IPS-20b (cell line): ENCODE data around the gene ASB2.

Source experiments
- H3K27ac ChIP-seq: one replicate; pipeline ENCODE4 v1.5.1; 2013; ENCODE audit warnings: low read length
- H3K27me3 ChIP-seq: 2 replicates; pipeline ENCODE4 v1.6.1; 2013; ENCODE audit warnings: mild to moderate bottlenecking, low read length, inconsistent platforms; ENCODE audit not compliant: insufficient read depth
- H3K36me3 ChIP-seq: 2 replicates; pipeline ENCODE4 v1.6.1; 2013; ENCODE audit warnings: low read depth, mild to moderate bottlenecking, inconsistent platforms, low read length, moderate library complexity; ENCODE audit not compliant: insufficient read depth
- H3K4me1 ChIP-seq: 2 replicates; pipeline ENCODE4 v1.6.1; 2013; ENCODE audit warnings: mild to moderate bottlenecking, control low read depth, inconsistent platforms, low read length, moderate library complexity; ENCODE audit not compliant: insufficient read depth
- H3K4me3 ChIP-seq: 2 replicates; pipeline ENCODE4 v1.5.1; 2013; ENCODE audit warnings: mild to moderate bottlenecking, low read length, inconsistent platforms
- H3K9ac ChIP-seq: 2 replicates; pipeline ENCODE4 v1.6.1; 2013; ENCODE audit warnings: low read depth, mild to moderate bottlenecking, inconsistent platforms, low read length, moderate library complexity
- H3K9me3 ChIP-seq: 2 replicates; pipeline ENCODE4 v1.6.1; 2013; ENCODE audit warnings: mild to moderate bottlenecking, low read depth, low read length, inconsistent platforms; ENCODE audit not compliant: insufficient read depth

Gene ASB2

DNA sequence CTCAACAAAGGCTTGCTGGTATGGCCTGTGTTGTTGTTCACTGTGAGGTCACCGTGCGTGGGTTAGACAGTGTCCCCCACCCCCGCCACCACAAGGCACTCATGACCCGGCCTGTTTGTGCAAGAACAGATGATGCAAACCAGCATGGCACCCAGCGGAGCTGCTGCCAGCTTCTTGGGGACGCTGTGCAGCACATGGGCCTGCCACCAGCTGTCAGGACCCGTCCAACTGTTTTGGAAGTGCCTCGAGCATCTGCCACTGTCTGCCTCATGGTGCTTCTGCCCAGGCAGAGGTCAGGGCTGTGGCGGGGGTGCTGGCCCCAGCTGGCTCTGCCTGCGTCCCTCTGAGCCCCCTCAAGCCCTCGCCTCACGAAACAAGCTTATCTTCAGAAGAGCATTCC lies 1.5 kb downstream of the ASB2 start:
- H3K9me3 ChIP-seq, result no peaks in the 10 kb centered on the region
- H3K36me3 ChIP-seq, result no peaks in the 10 kb centered on the region
- H3K4me3 ChIP-seq, result no peak overlapping the region
- no peaks in the 10 kb centered on the region for H3K27me3 ChIP-seq
- peaks cover 5% of the 10 kb centered on the region; the same call in 1 of the 2 replicates for H3K4me1 ChIP-seq
- no peak overlapping the region for H3K9ac ChIP-seq
- H3K27ac ChIP-seq, result no peak overlapping the region

DNA sequence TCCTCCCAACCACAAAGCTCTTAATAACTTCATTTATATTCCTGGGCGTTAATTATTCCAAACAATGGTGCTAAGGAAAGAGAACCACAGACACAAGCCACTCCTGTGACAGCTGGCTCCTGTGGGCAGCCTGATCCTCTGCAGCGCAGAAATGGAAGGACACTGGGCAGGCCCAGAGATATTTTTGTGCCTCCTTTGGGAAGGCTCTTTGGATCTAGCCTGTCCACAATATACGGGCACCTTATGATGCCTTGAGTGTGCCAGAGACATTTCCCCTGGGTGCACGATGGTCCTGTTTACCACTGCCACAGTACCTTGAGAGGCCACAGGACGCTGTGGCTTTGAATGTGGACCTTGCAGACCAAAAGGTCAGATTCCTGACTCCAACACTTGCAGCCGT lies 2.1 kb downstream of the ASB2 start:
- H3K9ac ChIP-seq, result no peak overlapping the region
- H3K4me3 ChIP-seq, result no peak overlapping the region
- peaks cover 5% of the 10 kb centered on the region; the same call in 1 of the 2 replicates for H3K4me1 ChIP-seq
- H3K27me3 ChIP-seq, result no peaks in the 10 kb centered on the region
- no peaks in the 10 kb centered on the region for H3K36me3 ChIP-seq
- no peak overlapping the region for H3K27ac ChIP-seq
- H3K9me3 ChIP-seq, result no peaks in the 10 kb centered on the region

DNA sequence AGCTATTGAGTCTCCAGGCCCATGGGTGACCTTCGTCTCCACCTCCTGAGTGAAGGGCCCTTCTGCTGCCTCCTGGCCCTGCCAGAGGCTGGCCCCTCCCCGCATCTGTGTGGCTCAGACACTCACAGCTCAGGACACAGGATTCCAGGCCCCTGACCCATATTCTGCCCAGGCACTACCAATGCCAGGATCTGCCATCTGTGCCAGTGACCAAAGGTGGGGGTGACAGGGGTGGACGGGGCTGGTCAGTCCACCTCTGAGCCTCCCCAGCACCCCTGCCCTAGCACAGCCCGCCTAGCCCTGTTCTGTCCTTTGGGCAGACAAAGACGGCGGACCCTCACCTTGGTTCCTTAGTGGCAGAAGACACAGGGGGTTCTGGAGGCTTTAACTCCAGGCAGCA lies 2.8 kb downstream of the ASB2 start:
- H3K4me1 ChIP-seq, result peaks cover 5% of the 10 kb centered on the region; the same call in 1 of the 2 replicates

DNA sequence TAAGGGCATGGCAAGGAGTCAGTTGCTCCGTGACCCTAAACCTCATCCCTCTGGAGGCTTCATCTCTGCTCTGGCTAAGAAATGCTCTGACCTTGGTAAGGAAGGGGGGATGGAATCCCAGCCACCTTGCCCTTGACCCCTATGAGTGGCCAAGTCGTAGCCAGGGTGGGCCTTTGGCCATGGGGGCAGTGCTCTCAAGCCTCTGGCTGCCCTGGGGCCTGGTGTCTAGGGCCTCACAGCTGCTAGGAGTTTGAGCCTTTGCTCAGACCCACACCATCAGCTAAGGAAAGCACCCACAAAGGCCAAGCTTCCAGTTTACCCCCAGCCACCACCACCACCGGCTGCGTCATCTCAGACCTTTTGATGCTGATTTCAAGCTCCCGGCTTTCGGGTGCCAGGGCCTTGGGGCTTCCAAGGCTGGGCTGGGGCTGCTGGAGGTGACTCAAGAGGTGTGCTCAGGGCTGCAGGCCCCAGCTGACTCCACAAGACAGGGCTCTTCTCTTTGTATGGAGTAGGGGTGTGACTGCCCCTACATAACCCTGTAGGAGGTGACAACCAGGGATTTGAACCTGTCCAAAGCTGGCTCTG lies 3.7 kb downstream of the ASB2 start:
- Histone ChIP-seq H3K9me3 (no peaks in the 10 kb centered on the region), H3K4me1 (peaks cover 5% of the 10 kb centered on the region; the same call in 1 of the 2 replicates), H3K27me3 (no peaks in the 10 kb centered on the region), H3K9ac (no peak overlapping the region), H3K36me3 (no peaks in the 10 kb centered on the region), H3K4me3 (no peak overlapping the region), H3K27ac (no peak overlapping the region)

More for the DNA sequence above, 2.8 kb downstream of the ASB2 start:
- no peaks in the 10 kb centered on the region for H3K36me3 ChIP-seq
- H3K4me3 ChIP-seq, result no peak overlapping the region
- no peak overlapping the region for H3K9ac ChIP-seq
- H3K9me3 ChIP-seq, result no peaks in the 10 kb centered on the region
- no peaks in the 10 kb centered on the region for H3K27me3 ChIP-seq
- no peak overlapping the region for H3K27ac ChIP-seq

DNA sequence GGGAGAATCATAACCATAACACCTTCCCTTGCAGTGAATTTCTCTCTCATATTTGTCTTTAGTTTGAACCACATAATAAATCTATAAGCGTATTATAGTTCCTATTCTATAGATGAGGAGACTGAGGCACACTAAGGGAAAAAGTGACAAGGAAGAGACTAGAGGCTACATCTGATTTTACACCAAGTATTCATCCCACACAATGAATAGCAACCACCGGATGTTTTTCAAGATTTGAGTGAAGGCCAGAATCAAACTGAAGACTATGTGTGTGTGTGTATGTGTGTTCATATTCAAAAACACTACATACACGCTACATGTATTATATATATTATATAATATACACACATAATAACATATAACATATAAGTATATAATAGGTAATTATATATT lies 4.7 kb downstream of the ASB2 start:
- Histone ChIP-seq H3K27ac (no peak overlapping the region), H3K36me3 (no peaks in the 10 kb centered on the region), H3K27me3 (no peaks in the 10 kb centered on the region), H3K4me1 (peaks cover 5% of the 10 kb centered on the region; the same call in 1 of the 2 replicates), H3K9ac (no peak overlapping the region), H3K9me3 (no peaks in the 10 kb centered on the region), H3K4me3 (no peak overlapping the region)

DNA sequence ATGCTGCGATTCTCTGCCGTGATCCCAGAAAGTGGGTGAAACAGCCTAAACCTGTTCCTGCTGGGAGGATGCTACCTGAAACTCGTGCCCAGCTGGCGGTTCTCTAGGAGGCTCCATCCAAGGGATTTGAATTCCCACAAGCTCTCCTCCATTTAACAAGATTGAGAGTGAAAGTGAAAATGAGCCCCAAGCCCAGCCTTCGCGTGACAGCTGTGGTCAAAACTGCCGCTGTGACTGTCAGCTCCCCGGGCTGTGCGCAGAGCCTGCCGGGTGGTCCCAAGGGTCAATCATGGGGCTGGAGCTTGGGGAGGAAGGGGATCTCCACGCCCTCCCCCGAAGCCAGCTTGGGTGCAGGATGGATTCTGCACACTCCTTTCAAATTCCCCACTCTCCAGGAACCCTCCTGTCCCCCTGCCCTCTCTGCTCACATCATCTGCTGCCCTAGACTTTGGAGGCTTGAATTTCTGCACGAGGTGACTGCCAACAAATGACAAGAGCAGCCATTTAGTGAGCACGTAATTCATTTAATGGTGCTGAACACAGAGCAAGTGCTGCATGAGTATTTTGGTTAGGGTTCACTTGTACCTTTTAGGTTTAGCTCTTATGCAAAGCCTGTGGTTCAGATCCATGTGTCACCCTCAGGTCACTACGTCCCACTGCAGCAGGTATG lies 5.3 kb downstream of the ASB2 start:
- Histone ChIP-seq H3K4me3 (no peak overlapping the region), H3K4me1 (peaks cover 5% of the 10 kb centered on the region; the same call in 1 of the 2 replicates), H3K27me3 (no peaks in the 10 kb centered on the region), H3K9ac (no peak overlapping the region), H3K9me3 (no peaks in the 10 kb centered on the region), H3K27ac (no peak overlapping the region), H3K36me3 (no peaks in the 10 kb centered on the region)

DNA sequence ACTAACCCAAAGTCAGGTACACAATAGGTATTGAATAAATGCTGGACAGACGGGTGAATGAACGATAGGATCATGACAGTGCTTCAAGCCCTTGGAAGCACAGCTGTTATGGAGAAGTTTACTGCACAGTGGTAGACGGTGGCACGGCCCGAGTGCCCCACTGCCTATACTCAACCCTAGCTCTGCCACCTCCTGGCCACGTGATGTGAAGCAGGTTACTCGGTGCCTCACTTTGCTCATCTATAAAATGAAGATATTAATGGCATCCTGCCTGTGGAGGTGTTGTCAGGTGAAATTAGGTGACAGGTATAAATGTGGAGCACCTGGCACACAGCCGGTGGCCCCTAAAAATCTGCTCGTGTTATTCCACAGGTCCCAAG lies 5.8 kb downstream of the ASB2 start:
- Histone ChIP-seq H3K27me3 (no peaks in the 10 kb centered on the region), H3K9me3 (no peaks in the 10 kb centered on the region), H3K4me1 (peaks cover under 1% of the 10 kb centered on the region; the same call in 1 of the 2 replicates), H3K27ac (no peak overlapping the region), H3K9ac (no peak overlapping the region), H3K4me3 (no peak overlapping the region), H3K36me3 (no peaks in the 10 kb centered on the region)

DNA sequence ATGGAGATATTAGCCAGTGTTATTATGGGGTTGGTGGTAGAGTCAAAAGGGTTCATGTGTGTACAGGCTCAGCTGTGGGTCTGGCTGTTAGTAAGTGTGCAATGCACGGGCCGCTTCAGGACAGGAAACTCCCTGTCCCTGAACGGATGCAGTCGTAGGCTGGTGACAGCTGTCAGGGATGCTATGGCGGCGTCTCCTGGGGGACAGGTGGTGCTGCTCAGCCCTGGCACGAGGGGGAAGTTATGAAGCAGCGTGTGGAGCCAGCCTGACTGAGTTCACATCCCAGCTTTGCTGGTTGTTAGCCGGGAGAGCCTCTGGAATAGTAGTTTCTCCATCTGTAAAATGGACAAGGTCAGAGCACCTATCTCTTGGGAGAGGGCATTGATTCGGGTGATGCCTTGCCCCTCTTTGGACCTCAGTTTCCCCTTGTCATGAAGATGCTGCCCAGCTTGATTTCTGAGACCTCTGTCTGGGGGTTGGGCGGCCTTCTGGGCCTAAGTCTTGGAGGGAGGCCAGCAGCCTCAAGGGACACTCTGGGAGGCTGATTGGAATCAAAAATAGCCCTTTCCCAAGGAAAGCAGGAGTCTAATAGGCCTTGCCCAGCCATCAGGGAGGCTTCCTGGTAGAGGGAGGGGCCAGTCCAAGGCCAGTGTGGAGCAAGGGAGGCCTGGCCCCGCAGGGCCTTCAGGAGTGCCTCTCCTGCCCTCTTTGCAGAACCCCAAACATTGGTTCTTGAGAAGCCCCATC lies 7.1 kb downstream of the ASB2 start:
- H3K4me1 ChIP-seq, result no peaks in the 10 kb centered on the region
- H3K36me3 ChIP-seq, result no peaks in the 10 kb centered on the region
- no peak overlapping the region for H3K27ac ChIP-seq
- H3K4me3 ChIP-seq, result no peak overlapping the region
- no peak overlapping the region for H3K9ac ChIP-seq
- H3K9me3 ChIP-seq, result no peaks in the 10 kb centered on the region
- no peaks in the 10 kb centered on the region for H3K27me3 ChIP-seq

DNA sequence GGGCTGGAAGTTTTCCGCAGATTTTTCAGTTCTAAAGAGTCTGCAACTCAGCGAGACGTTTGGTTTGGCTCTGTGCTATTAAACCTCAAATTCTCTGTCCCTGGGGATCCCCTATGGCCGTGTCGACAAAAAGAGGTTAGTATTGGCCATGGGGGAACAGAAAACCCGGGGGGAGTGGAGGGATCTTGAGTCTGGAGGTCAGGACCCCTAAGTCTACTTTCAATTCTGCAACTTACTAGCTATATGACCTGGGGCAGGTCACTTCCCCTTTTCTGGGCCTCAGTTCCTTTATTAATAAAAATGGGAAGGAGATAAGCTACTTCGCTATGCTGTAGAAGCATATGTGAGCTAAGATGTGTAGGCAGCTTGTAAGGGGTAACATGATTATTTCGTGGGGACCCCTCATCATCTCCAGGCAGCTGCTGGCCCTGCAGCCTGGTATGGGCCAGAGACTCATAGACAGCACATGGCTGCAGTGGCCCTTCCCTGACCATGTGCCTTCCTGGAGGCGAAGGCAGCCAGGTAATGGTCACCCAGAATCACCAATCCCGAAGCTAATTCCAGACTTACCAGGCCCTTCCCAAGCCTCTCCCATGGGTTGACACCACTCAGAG lies 8.6 kb downstream of the ASB2 start:
- Histone ChIP-seq H3K27me3 (no peaks in the 10 kb centered on the region), H3K36me3 (no peaks in the 10 kb centered on the region), H3K9me3 (no peaks in the 10 kb centered on the region), H3K4me1 (no peaks in the 10 kb centered on the region), H3K4me3 (no peak overlapping the region), H3K9ac (no peak overlapping the region), H3K27ac (no peak overlapping the region)

DNA sequence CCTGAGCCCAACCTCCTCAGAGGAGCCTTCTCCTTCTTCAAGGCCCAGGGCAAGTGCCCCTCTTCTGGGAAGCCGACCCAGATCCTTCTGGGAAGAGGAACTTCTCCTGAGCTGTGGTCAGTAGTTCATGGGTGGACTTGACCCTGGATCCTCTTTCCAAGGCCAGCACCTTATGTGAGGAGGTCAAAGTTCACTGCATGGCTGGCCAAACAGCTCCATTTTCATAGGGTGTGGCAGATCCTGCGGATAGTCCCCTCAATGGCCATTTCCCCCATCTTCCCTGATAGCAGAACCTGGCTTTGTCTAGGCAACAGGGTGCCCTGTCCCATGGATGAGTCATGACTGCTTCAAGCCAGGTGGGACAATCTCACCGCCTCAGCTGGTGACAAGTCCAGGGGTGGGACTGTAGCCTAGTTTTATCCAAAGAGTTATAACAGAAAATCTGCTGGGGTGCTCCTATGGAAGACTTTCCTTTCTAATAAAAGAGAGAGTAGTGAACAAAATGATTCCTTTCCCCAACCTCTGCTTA lies 10.4 kb downstream of the ASB2 start:
- no peaks in the 10 kb centered on the region for H3K9me3 ChIP-seq
- no peaks in the 10 kb centered on the region for H3K36me3 ChIP-seq
- H3K4me1 ChIP-seq, result no peaks in the 10 kb centered on the region
- H3K27ac ChIP-seq, result no peak overlapping the region
- H3K9ac ChIP-seq, result no peak overlapping the region
- no peaks in the 10 kb centered on the region for H3K27me3 ChIP-seq
- H3K4me3 ChIP-seq, result no peak overlapping the region

DNA sequence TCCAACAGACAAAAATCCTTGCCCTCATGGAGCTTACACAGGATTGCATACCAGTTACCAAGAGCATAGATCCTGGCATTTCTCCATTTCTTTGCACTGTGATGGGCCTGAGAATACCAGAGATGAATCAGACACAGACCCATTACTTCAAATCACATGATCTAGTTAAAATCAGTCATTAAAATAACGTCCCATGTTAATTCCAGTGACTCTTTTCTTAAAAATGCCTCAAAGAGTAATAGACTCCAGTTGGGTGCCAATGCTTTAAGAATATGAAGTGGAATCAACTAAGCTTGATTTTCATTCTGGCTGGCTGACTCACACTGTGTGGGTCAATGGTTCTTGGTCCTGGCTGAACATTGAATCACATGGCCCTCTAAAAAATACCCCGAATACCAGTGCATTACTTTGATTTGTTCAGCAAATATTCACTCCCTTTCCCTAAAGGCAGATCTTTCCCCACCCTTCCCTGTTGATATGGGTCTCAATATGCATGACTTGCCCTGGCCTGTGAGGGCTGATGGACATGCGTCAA lies 11.0 kb downstream of the ASB2 start:
- H3K4me3 ChIP-seq, result no peak overlapping the region
- no peaks in the 10 kb centered on the region for H3K9me3 ChIP-seq
- H3K27me3 ChIP-seq, result no peaks in the 10 kb centered on the region
- H3K4me1 ChIP-seq, result no peaks in the 10 kb centered on the region
- H3K27ac ChIP-seq, result no peak overlapping the region
- H3K36me3 ChIP-seq, result no peaks in the 10 kb centered on the region
- no peak overlapping the region for H3K9ac ChIP-seq
